ENCODE measurements around the gene RHBDL2.
"Not testable (repeated sequence)": the region's sequence is repeated elsewhere in the genome, so short reads cannot be mapped to it uniquely, and the experiment has no call there.

Gene RHBDL2

DNA sequence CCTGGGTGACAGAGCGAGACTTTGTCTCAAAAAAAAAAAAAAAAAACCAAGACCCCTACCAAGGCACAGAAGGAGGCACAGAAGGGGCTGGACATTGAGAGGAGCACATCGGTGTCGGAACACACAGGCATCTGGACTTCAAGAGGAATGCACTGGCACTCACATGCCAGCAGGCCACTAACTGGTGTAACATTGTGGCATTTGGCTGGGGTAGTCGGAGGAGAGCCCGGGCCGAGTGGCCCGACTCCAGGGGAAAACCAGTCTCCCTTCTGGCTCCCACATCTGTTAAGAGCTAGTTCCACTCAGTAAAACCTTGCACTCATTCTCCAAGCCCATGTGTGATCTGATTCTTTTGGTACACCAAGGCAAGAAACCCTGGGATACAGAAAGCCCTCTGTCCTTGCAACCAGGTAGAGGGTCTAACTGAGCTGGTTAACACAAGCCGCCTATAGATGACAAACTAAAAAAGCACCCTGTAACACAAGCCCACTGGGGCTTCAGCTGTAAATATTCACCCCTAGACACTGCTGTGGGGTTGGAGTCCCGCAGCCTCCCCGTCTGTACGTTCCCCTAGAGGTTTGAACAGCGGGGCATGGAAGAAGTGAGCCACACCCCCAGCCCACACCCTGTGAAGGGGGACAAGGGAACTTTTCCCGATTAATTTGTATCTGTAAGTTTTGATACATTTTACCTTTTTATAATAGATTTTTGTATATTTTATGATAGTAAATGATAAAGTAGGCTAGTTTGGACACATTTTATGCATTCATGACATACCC is 32.2 kb upstream of the RHBDL2 start:
- TF ChIP-seq, protein P1, sequence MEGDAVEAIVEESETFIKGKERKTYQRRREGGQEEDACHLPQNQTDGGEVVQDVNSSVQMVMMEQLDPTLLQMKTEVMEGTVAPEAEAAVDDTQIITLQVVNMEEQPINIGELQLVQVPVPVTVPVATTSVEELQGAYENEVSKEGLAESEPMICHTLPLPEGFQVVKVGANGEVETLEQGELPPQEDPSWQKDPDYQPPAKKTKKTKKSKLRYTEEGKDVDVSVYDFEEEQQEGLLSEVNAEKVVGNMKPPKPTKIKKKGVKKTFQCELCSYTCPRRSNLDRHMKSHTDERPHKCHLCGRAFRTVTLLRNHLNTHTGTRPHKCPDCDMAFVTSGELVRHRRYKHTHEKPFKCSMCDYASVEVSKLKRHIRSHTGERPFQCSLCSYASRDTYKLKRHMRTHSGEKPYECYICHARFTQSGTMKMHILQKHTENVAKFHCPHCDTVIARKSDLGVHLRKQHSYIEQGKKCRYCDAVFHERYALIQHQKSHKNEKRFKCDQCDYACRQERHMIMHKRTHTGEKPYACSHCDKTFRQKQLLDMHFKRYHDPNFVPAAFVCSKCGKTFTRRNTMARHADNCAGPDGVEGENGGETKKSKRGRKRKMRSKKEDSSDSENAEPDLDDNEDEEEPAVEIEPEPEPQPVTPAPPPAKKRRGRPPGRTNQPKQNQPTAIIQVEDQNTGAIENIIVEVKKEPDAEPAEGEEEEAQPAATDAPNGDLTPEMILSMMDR (IDR thresholded peaks at IDR 0.05; ENCODE audit: insufficient read depth, low read depth, low read length, missing control alignments): no peak
- H3K4me3 ChIP-seq (ENCODE audit: low read length): no peak overlapping the region
- DNase-seq (ENCODE audit: low read depth): no peak

DNA sequence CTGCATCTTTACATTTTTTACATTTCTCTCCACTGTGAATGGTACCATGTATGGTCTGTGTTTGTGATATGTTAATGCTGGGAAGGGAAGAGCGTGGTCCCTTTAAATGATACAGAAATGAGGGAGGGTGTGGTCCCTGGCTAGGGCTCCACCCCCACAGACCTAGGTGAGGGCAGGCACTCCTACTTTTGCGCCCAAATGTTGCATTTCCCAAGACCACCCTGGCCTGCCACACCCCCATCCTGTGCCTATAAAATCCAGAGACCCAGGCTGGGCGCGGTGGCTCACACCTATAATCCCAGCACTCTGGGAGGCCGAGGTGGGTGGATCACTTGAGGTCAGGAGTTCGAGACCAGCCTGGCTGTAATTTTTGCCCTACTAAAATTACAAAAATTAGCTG is 31.5 kb upstream of the RHBDL2 start:
- H3K4me3 ChIP-seq (ENCODE audit: low read length); DNase-seq (ENCODE audit: low read depth): not testable (repeated sequence)

DNA sequence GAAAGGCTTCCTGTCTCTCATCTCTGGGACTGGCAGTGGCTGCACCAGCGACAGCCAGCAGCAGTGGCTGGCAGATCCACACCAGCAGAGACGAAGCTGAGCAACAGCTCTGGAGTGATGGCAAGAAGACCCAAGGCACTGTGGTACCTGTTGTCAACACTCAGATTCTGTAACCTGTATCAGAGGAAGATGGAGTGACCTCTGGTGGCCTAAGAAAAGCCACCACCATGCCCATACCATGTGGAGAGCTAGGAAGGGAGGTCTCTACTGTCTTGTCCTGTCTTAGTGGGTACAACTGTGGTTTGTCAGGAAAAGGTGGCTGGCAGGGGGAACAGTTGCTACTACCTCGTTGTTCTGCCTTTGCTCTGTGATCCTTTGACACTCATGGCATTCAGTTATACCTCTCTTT is 22.5 kb upstream of the RHBDL2 start:
- TF ChIP-seq, protein P1 (IDR thresholded peaks at IDR 0.05; ENCODE audit: insufficient read depth, low read depth, low read length, missing control alignments): peak; percentile 32
- no peak overlapping the region for H3K4me3 ChIP-seq (ENCODE audit: low read length)
- no peak for DNase-seq (ENCODE audit: low read depth)

GRCh38 chr1:38962560-38962959 is 20.9 kb upstream of the RHBDL2 start:
- TF ChIP-seq, protein P1 (IDR thresholded peaks at IDR 0.05; ENCODE audit: insufficient read depth, low read depth, low read length, missing control alignments): no peak
- H3K4me3 ChIP-seq (ENCODE audit: low read length): no peak overlapping the region
- DNase-seq (ENCODE audit: low read depth): peak; percentile 42

DNA sequence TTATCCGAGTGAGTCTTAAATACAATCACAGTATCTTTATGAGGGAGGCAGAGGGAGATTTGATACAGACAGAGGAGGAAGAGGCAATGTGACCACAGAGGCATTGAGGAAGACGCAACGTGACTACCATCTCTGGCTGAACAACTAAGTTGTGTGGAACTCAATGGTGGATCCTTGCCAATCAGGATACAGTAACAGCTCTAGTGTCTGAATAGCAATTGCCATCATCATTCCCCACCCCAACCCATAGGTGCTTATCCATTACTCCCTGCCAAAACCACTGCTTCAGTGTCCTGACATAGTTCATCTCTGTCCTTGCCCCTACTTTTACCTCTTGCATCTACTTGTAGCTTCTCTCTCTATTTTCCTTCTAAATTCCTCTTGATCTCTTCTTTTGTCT is 20.5 kb upstream of the RHBDL2 start:
- TF ChIP-seq, protein P1 (IDR thresholded peaks at IDR 0.05; ENCODE audit: insufficient read depth, low read depth, low read length, missing control alignments): no peak
- H3K4me3 ChIP-seq (ENCODE audit: low read length): no peak overlapping the region
- peak; percentile 92 for DNase-seq (ENCODE audit: low read depth)

DNA sequence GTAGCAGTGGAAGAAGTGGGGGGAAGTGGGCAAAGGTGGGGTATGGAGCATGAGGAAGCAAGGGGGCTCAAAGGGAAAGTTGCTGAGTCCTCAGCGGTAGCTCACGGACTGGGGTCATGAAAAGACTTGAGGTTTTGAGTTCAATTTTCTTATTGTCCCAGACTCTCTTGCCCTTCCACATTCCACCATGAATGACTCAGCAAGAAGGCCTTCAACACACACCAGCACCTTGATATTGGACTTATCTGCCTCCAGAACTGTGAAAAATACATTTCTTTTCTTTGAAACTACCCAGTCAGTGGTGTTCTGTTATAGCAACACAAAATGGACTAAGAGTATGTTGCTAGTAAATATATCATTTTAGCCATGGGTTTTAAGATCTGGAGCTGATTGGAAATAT is 17.3 kb upstream of the RHBDL2 start:
- TF ChIP-seq, protein P1 (IDR thresholded peaks at IDR 0.05; ENCODE audit: insufficient read depth, low read depth, low read length, missing control alignments): no peak
- no peak overlapping the region for H3K4me3 ChIP-seq (ENCODE audit: low read length)
- DNase-seq (ENCODE audit: low read depth): peak; percentile 86

- no peak overlapping the region for H3K4me3 ChIP-seq (ENCODE audit: low read length)
- TF ChIP-seq, protein P1 (IDR thresholded peaks at IDR 0.05; ENCODE audit: insufficient read depth, low read depth, low read length, missing control alignments): no peak
- DNase-seq (ENCODE audit: low read depth): peak; percentile 72
These were observed 11.8 kb upstream of the RHBDL2 start for GRCh38 chr1:38953433-38953860.
